Tibial nerve (tissue), 3 donors: ENCODE results near the gene BRPF3.

Experiments used
- EP300 ChIP-seq, 2 donors: sonication (generic); formaldehyde crosslinking; IDR thresholded peaks; one replicate each; pipeline ENCODE4 v1.6.1; 2017; ENCODE audit warnings: antibody characterized with exemption in 2 of 2, mild to moderate bottlenecking in 1 of 2
- POLR2A ChIP-seq, 2 donors: fragments of 450-650 bp; IDR thresholded peaks; one replicate each; pipeline ENCODE4 v1.6.1; 2017; ENCODE audit warnings: antibody characterized with exemption in 2 of 2, mild to moderate bottlenecking in 2 of 2, moderate library complexity in 2 of 2

DNA sequence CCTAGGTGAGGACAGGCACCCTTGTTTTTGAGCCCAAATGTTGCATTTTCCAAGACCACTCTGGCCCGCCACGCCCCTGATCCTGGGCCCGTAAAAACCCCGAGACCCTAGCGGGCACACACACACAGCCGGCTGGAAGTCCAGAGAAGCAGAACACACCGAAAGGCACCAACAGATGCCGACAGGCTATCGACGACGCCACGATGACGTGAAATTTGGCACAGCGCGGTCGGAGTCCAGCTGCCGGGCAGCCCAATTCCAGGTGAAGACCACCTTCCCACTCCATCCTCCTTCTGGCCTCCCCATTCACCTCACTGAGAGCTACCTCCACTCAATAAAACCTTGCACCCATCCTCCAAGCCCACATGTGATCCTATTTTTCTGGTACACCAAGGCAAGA, 39.3 kb downstream of the BRPF3 start:
- TF ChIP-seq POLR2A (IDR thresholded peaks at IDR 0.05): no peak
- no peak for TF ChIP-seq EP300 (IDR thresholded peaks at IDR 0.05)
